NCI-H748 (cell line): Measurements from ENCODE around the gene CAMTA2.

ENCODE experiments used
- DNase-seq: peaks from one replicate; lab custom pipeline; 2025; ENCODE audit not compliant: unreplicated experiment; lab: John Stamatoyannopoulos, UW

CAMTA2 gene

DNA sequence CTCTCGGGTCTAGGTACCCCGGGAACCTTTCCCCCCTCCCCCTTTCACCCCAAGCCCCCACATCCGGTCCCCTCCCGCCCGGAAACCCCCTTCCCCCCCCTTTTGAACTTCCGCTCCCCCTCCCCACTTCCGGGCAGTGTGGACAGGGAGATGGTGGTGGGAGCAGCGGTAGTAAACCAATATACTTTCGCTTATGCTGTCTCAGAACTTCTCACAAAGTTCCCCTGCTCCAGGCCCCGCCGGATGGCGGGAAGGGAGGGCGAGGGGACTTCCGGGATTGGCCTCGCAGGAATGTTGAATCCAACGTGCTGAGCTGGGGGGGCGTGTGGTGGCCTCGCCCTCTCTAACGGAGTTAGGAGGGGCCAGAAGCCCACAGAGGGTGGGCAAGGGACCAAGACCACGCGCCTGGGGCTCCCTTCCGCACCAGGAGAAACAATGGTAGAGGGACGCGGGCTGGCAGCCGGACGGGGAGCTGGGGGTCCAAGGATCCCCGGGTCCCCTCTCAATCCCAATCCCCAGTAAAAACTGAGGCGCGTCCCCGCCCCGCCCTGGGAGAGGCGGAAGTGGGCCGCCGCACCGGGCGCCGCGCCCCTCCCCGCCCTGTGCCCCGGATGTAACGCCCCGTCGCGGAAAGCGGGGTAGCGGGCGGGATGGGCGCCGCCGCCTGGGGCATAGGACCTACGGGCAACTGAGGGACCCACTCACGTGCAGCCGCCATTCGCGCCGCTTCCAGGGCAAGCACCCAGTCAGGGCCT, 39.9 kb downstream of the CAMTA2 start:
- DNase-seq, result peak; percentile 66

DNA sequence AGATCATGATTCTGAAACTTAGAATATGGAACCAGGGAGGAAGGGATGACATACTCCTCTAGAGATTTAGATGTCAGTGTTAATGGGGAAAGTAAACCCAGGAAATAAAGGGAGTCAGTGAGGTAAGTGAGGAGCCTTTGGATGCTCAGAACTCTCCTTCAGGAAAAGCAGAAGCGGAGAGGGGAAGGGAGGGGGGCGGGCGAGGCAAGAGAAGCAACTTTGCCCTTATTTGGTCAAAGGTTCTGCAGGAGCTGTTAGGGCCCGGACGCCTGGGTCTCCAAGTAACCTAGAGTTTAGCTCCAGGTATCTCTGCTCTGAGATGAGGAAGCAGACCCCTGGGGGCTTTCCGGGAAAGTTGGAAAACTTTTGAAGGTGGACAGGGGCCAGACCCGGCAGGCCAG, 40.5 kb downstream of the CAMTA2 start:
- DNase-seq, result peak; percentile 56

- DNase-seq, result no peak
These were observed 41.0 kb downstream of the CAMTA2 start for GRCh38 chr17:4946312-4946976.

DNA sequence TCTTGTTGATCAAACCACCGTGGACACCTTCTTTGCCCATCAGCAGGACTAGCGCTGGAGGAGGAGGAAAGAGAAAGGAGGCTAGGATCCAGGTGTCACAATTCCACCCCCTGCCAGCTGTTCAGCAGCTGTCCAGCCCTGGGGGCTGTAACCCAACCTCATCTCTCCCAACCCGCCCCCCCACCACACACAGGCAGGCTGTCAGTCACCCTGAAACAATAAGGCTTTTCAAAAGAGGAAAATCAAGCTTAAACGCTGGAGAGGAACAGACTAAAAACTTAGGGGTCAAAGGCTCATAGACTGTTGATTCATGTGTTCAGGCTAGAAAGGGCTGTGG, 41.6 kb downstream of the CAMTA2 start:
- no peak for DNase-seq

DNA sequence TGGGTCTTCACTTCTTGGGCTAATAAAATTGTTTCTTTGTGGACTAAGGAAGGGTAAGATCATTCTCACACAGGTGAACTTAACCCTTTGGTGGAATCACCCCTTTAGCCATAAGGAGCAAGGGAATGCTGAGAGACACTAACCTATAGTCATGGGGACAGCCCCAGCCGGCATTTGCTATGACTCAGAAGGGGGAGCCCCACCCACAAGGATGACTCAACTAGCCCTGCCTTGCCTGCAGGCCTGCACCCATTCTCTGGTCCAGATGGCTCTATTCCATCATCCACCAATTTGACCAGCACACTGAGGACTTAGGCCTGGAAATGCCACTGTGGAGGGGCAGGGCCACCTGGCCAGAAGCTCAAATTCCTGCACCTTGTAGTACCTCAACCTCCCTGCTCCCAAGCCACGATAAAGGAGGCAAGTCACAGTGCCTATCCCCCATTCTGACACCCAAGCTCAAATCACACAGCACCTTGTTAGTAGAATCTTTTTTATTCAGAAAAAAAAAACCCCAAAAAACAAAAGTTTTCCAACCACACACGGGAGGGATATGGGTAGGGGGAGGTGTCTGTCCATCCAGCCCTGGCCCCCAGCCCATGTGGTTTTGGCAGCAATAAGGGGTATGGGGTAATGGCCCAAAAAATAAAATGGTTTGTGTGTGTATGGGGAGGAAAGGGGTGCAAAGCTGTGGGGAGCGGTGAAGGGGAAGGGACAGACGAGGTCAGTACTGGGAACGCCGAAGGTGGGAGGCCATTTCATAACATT, 42.1 kb downstream of the CAMTA2 start:
- no peak for DNase-seq

GRCh38 chr17:4944554-4945175, 42.8 kb downstream of the CAMTA2 start:
- no peak for DNase-seq

- DNase-seq, result no peak
These were observed 43.3 kb downstream of the CAMTA2 start for GRCh38 chr17:4944163-4944553.

DNA sequence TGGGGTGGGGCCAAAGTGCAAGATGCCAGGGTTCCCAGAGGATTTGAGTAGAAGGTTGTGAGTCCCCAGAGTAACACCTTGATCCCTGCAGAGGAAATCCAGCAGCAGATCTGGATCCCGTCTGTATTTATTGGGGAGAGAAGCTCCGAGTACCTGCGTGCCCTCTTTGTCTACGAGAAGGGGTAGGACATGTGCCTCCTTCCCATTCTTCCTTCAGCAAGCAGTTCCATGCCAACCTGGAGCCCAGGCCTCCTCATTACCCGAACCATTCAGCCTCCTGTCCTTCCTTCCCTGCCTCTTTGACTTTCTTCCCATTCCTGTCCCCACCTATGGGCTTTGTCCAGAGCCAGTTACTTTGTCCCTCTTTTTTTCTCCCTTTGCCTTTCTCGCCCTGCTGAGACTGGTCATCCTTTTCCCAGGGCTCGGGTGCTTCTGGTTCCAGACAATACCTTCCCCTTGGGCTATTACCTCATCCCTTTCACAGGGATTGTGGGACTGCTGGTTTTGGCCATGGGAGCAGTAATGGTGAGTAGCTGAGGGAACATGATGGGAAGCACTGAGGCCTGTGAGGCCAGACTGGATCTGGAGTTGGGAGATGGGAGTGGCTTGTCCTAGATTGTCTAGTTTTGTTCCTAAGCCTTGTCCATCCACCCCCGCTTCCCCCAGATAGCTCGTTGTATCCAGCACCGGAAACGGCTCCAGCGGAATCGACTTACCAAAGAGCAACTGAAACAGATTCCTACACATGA, 44.5 kb downstream of the CAMTA2 start:
- DNase-seq, result no peak

- no peak for DNase-seq
These were observed 46.2 kb downstream of the CAMTA2 start for GRCh38 chr17:4941319-4941610.

- no peak for DNase-seq
These were observed 46.7 kb downstream of the CAMTA2 start for GRCh38 chr17:4940555-4941318.

DNA sequence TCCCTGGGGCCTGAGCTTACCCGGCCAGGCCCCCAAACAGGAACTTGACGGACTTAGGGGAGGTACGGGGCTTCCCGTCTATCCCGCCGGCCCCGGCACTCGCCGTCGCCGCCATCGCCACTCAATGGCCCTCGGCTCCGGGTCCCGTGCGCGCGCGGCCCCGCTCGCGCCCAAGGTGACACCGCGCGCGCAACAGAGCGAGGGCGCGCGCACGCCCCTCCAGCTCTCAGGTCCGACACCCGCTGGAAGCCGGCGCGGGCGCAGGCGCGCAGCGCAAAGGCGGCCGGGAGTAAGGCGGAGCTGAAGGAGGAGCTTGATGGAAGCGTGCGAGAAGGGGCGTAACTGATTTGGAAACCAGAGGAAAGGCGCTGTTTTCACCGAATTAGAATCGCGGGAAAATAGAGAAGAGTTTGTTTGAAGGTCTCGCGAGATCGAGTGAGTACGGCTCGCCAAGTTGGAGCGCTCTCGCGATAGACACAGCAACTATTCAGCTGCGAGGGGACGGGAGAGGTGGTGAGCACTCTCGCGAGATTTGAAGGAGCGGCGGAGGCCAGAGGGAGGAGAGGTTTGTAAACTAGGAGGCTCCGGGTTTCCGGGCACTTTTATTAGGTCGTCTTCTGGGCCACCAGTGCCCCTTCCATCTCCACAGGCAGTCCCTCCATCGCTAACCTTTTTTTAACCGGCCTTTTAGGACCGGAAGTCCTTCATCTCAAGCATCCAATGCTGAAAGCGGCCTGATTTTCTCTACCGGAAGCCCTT, 47.5 kb downstream of the CAMTA2 start, which contains the start of the genes RNF167 and SLC25A11:
RNF167 (plus strand) TSS at position 473 of the 759 bp plus-strand sequence. CDS start 642 bp downstream, outside the sequence.
SLC25A11 (minus strand) TSS at position 251 of the 759 bp plus-strand sequence; CDS start at position 115, 136 bp downstream.
- peak; percentile 100 for DNase-seq

DNA sequence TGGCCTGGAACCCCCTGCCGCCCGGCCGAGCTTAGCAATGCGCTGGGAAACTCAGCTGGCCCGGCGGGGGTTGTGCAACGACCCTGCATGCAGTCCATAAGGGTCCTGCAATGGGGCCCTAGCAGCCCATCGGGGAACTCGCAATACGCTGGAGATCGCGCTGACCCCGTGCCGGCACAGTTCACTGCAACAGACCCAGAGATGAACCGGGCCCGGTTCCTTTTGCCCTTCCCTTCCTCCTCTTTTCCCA, 48.0 kb downstream of the CAMTA2 start:
- peak; percentile 62 for DNase-seq

DNA sequence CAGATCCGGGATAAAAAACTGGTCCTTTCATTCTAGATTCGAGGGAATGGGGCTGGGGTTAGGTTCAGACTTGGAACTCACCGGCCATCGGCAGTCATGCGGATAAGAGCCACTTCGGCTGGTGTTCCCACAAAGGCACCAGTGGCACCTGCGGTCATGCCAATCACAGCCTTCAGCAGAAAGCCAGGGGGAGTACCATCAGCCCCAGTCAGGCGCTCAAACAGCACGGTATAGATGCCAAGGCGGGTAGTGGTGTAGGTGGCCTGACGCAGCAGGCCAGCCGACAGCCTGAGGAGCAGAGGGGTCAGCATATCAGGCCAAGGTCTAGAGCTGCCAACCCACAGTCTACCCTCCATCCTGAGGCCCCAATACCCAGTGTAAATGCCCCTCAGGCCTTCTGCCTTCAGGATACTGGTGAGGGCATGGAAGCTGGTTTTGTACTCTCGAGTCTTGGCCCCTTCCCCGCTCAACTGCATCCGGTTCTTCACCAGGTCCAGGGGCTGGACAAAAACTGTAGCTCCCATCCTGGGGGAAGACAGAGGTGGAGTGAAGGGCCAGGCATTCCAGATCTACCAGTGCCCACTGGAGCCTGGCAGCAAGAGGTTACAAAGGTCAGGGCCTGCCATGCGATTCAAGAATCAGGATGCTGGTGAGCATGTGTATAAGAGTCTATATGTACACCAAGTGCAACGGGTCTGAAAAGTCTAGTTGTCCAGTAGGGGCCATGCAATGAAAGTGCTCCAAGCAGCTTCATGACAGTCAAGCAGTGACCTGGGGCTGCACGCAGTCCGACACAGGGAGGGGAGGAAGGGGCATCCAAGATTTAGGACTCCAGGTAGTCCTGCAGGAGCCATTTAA, 48.6 kb downstream of the CAMTA2 start:
- peak; percentile 54 for DNase-seq

GRCh38 chr17:4938069-4938491, 49.4 kb downstream of the CAMTA2 start:
- no peak for DNase-seq

DNA sequence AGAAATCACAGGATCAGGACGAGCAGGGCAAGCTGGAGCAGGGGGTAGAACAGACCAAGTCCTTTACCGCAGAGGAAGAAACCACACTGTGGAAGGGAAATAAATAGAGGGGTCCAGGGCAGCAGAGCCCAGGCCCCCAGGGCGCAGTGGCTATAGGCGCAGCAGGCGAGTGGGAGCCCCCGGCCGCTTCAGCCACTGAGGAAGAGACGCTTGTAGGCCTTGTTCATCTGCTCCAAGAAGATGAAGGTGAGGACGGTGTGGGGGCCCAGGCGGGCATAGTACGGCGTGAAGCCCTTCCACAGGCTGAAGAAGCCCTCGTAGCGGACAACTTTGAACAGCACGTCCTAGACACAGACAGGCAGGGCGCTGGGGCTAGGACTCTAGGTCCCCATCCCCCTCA, 49.9 kb downstream of the CAMTA2 start:
- DNase-seq, result no peak

DNA sequence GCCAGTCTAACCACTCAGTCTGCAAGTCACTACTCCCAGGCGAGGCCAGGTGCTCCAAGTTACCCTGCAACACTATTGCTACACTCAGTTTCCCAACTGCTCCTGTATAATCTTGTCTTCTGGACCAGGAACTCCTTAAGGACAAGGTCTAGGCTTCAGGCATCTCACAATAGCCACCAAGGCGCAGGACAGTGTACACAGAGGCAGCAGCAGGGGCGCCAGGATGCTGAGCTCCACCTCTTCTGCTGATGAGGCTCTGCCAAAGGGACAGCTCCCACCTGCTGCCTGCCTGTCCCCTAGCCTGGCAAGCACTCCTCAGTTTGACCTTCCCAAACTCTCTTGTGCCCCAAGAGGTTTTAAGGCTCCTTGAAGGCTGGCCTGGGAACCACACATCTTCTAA, 51.0 kb downstream of the CAMTA2 start:
- no peak for DNase-seq

DNA sequence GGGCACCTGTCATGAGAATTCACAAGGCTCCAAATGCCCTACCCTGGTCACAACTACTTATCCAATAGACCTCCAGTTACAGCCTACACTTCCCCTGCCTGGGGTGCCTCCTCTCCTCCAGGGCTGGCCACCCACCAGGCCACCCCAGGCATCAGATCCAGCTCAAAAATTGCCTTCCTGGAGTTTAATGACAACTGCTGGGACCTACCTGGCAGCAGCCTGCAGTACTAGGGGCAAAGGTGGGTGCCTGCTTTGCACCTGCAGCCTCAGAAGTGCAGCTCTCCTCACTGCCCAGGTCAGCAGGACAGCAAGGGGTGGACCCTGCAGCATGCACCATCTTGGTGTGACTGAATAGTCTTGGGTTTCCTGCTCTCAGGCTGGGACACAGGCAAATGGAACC, 51.8 kb downstream of the CAMTA2 start:
- DNase-seq, result no peak

DNA sequence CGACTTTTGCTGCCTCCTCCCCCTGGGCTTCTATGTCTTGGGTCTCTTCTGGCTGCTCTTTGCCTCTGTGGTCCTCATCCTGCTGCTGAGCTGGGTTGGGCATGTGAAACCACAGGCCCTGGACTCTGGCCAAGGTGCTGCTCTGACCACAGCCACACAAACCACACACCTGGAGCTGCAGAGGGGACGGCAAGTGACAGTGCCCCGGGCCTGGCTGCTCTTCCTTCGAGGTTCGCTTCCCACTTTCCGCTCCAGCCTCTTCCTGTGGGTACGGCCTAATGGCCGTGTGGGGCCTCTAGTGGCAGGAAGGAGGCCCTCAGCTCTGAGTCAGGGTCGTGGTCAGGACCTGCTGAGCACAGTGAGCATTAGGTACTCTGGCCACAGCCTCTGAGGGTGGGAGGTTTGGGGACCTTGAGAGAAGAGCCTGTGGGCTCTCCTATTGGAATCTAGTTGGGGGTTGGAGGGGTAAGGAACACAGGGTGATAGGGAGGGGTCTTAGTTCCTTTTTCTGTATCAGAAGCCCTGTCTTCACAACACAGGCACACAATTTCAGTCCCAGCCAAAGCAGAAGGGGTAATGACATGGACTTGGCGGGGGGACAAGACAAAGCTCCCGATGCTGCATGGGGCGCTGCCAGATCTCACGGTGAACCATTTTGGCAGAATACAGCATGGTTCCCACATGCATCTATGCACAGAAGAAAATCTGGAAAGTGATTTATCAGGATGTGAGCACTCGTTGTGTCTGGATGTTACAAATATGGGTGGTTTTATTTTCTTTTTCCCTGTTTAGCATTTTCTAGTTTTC, 53.1 kb downstream of the CAMTA2 start:
- DNase-seq, result peak; percentile 24
